SKM-1 (cell line): ENCODE results near the gene ZNF519.
"Not testable (repeated sequence)": the region's sequence is repeated elsewhere in the genome, so short reads cannot be mapped to it uniquely, and the experiment has no call there.

Experiments
- DNase-seq: peaks from one replicate; lab custom pipeline; 2025; ENCODE audit not compliant: unreplicated experiment; lab: John Stamatoyannopoulos, UW

ZNF519 gene

GRCh38 chr18:14147935-14148865, 16.0 kb upstream of the ZNF519 start:
- not testable (repeated sequence) for DNase-seq

GRCh38 chr18:14146771-14147170, 14.5 kb upstream of the ZNF519 start:
- not testable (repeated sequence) for DNase-seq

- not testable (repeated sequence) for DNase-seq
Observed at GRCh38 chr18:14145581-14146338, 13.5 kb upstream of the ZNF519 start.

GRCh38 chr18:14145021-14145420, 12.8 kb upstream of the ZNF519 start:
- not testable (repeated sequence) for DNase-seq

DNA sequence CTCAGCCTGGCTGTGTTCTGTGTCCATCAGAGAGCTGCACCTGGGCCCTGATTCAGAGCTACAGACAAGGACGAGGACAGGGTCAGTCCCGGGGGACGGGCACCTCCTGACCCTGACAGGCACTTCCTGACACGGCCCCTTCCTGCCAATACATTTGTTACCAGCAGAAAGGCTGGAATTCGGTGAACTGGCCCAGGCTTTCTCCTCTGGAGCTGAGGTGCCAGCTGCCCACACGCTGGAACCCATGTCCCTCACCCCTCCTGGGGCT, 12.3 kb upstream of the ZNF519 start:
- no peak for DNase-seq

DNA sequence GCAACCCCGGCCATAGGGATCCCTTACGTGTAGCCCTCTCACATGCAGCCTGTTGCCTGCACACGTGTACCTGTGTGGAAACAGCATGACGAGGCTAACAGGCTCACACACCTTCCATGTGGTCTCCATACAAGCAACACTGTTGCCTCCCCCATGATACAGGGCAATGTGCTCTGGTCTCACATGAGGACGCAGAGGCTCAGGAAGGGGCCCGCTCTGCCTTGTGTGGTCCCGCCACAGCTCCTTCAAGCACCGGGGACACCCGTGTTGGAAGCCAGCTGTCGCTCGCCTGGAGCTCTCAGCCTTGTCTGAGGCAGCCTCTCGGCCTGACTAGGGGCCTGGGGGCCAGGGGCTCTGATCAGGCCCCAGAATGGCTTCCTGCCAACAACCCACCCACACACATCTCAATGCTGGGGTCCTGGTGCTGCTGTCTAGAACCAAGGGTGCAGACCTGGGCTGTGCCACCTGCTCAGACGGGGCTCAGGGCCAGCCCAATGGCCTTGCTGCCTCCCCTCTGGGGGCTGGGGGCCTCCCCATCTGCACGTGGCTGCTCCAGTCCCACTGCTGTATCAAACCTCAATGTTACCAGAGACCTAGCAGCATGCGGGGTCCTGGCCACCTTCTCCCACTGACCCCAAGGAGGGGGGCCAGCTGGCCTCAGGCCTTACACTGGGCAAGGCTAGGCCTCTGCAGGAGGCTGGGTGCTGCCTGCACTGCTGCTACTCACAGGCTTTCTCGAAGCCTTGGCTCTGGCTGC, 11.8 kb upstream of the ZNF519 start:
- not testable (repeated sequence) for DNase-seq

DNA sequence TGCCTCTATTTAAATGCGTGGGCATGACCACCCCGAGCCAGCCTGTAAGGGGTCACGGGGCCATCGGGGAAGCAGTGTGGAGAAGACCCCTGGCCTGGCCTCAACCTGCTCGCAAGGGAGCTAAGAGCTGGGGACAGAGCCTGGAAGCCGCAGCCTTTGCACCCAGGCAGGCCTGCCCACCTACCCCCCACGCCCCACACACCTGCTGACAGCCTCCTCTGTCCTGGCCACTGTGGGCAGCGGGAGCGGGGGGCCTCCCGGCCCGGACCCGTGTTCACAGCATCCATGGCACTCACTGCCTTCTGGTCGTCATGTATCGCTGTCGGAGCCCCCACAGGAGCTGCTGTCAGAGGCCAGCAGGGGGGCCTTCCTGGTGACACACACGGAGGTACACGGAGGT, 11.2 kb upstream of the ZNF519 start:
- DNase-seq: not testable (repeated sequence)

DNA sequence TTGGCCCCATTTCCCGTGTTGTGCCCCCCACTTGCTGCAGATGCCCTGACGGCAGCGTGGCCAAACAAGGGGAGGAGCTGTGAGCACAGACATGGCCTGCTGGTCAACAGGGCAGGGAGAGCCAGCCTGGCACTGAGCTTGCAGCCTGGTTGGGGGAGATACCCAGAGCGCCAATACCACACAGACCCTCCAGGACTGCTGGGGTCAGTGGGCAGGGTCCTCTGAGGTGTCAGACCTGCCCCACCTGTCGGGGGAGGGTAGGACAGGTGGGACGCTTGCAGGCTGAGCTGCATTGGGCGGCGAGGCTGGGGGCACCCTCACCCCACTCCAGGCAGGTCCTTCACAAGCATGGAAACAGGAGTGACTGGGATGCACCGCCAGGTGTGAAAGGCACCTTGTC, 9.9 kb upstream of the ZNF519 start:
- DNase-seq: not testable (repeated sequence)

- not testable (repeated sequence) for DNase-seq
Observed at GRCh38 chr18:14139583-14139982, 7.3 kb upstream of the ZNF519 start.

DNA sequence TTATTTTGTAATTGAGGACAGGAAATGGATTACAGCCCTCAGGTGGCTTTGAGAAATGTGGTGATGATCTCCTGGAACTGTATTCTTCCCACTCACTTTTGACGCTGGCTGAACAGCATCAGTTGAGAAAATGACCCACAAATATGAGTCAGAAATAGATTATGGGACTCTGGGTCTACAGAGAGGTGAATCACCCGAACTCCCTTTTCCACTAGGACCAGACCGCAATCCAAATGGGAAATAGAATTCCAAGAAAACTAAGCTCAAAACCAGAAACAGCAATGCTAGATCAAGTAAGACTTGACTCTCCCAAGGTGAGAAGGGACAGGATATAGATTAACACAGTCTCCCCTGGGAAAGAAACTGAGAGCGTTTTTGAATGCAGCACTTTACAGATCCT, 5.7 kb upstream of the ZNF519 start:
- not testable (repeated sequence) for DNase-seq

GRCh38 chr18:14131696-14132270, 452 bp downstream of the ZNF519 start:
- not testable (repeated sequence) for DNase-seq

- DNase-seq: not testable (repeated sequence)
Observed at GRCh38 chr18:14130804-14131203, 1.4 kb downstream of the ZNF519 start.

GRCh38 chr18:14124689-14125088, 7.5 kb downstream of the ZNF519 start:
- no peak for DNase-seq

GRCh38 chr18:14122097-14122496, 10.1 kb downstream of the ZNF519 start:
- no peak for DNase-seq

DNA sequence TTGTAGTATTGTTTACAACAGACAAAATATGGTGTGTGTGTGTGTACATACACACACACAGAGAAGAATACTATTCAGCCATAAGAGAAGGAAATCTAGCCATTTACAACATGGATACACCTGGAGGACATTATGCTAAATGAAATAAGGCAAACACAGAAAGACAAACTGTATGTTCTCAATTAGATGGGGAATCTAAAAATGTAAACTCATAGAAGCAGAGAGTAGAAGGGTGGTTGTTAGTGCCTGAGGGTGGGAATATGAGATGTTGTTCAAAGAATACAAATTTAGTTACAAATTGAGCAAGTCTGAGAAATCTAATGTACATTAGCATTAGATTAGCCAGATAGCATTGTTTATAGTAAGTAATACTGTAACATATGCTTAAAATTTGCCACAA, 11.3 kb downstream of the ZNF519 start:
- DNase-seq: no peak

DNA sequence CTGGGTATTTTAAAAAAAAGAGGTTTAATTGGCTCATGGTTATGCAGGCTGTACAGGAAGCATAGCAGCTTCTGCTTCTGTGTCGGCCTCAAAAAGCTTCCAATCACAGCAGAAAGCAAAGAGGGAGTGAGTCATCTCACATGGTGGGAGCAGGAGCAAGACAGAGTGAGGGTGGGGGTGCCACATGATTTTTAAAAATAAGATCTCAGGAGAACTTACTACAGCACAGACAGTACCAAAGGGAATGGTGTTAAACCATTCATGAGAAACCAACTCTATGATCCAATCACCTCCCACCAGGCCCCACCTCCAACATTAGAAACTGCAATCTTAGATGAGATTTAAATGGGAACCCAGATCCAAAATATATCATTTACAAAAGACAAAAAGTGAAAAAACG, 14.6 kb downstream of the ZNF519 start:
- DNase-seq: no peak

GRCh38 chr18:14106906-14107305, 25.3 kb downstream of the ZNF519 start:
- DNase-seq: no peak

DNA sequence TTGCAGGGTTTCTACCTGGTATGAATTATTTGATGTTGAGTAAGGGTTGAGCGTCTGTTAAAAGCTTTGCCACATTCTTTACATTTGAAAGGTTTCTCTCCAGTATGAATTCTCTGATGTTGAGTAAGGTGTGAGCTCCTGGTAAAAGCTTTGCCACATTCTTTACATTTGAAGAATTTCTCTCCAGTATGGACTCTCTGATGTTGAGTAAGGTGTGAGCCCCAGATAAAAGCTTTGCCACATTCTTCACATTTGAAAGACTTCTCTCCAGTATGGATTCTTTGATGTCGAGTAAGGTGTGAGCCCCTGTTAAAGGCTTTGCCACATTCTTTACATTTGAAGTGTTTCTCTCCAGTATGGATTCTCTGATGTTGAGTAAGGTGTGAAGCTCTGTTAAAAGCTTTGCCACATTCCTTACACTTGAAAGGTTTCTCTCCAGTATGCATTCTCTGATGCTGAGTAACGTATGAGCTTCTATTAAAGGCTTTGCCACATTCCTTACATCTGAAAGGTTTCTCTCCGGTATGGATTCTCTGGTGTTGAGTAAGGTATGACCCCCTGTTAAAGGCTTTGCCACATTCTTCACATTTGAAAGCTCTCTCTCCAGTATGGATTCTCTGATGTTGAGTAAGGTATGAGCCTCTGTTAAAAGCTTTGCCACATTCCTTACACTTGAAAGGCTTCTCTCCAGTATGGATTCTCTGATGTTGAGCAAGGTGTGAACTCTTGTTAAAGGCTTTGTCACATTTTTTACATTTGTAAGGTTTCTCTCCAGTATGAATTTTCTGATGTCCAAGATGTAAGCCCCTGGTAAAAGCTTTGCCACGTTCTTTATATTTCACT, 27.1 kb downstream of the ZNF519 start:
- no peak for DNase-seq

- no peak for DNase-seq
Observed at GRCh38 chr18:14104201-14104600, 28.0 kb downstream of the ZNF519 start.
